Stimulated activated CD4-positive, alpha-beta T cell treated with anti-CD3 and anti-CD28 coated beads, Interleukin-2, amount 100 ng/mL, for 4 hours (primary cell): ENCODE measurements around the gene ASAP2.

Experiments
- DNase-seq: peaks from one replicate; pipeline ENCODE4 v3.0.0-alpha.2; 2020; ENCODE audit warnings: low read depth

Gene ASAP2

GRCh38 chr2:9205963-9206948, at the start of gene ASAP2:
ASAP2 (plus strand) TSS chr2:9206812; CDS start chr2:9207105, 293 bp downstream.
- DNase-seq = no peak

DNA sequence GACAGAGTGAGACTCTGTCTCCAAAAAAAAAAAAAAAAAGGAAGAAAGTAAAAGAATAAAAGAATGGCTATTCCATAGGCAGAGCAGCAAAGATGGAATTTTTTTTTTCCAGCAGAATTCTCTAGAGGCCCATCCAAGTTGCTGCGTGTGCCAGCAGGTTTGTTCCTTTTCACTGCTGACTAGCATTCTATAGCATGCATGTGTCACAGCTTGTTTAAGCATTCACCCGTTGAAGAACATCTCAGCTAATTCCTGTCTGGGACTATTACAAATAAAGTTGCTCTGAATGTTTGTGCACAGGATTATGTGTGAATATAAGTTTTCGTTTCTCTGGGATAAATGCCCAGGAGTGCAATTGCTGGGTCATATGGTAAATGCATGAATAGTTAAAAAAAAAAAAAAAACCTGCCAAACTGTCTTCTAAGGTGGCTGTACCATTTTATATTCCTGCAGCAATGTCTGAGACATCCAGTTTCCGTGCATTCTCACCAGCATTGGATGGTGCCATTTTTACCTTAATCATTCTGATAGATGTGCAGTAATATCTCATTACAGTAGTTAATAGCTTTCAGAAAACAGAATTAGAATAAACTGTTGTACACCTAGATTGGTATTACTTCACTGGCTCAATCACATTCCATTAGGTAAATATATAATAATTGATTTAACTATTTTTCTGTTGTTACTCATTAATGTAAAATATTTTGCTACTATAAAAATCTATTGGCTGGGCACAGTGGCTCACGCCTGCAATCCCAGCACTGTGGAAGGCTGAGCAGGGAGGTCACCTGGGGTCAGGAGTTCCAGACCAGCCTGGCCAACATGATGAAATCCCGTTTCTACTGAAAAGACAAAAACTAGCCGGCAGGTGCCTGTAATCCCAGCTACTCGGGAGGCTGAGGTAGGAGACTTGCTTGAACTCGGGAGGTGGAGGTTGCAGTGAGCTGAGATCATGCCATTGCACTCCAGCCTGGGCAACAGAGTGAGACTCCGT, 47.5 kb upstream of the ASAP2 start:
- DNase-seq = no peak

- no peak for DNase-seq
These were observed 45.9 kb upstream of the ASAP2 start for GRCh38 chr2:9160732-9161131.

DNA sequence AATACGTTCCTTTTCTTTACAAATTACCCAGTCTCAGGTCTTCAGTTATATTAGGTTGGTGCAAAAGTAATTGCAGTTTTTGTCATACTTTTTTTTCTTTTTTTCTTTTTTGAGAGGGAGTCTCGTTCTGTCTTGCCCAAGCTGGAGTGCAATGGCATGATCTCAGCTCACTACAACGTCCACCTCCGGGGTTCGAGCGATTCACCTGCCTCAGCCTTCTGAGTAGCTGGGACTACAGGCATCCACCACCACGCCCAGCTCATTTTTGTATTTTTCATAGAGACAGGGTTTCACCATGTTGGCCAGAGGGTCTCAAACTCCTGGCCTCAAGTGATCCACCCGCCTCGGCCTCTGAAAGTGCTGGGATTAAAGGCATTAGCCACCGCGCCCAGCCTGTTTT, 43.8 kb upstream of the ASAP2 start:
- no peak for DNase-seq

DNA sequence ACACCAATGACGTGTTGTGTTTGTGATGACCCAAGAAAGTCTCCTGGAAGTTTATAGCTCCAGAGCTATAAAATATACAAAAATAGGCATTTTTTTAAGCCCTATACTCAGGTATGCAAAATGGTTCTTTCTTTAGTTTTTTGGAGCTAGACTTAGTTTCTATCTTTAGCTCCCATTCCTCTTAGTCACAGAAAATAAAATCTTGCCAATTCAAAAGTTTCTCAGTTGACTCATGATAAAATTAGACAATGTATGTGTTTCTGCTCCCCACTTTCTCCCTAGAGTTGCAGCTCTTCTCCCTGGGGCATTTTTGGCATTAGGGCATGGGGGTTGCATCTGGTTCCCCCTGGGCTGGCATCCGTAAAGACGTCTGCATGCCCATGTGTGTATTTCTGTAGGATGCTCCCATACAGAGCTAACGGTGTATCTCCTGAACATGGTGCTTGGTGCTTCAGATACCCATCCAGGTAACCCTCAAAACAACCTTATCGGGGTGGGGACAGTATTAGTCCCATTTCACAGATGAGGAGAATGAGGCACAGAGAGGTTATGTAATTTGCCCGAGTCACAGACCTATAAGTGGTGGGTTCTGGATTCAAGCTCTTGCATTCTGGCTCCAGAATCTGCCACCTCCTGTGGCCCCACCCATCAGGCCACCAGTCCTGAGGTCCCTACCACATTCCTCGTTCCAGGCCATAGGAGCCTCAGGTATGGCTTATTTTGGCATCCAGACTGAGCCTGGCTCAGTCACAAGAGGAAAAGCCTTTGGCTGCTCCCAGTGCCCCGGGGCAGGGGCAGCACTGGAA, 43.1 kb upstream of the ASAP2 start:
- no peak for DNase-seq

- DNase-seq = no peak
These were observed 42.5 kb upstream of the ASAP2 start for GRCh38 chr2:9164112-9164608.

GRCh38 chr2:9165625-9166024, 41.0 kb upstream of the ASAP2 start:
- no peak for DNase-seq

- DNase-seq = no peak
These were observed 39.8 kb upstream of the ASAP2 start for GRCh38 chr2:9166579-9167377.

DNA sequence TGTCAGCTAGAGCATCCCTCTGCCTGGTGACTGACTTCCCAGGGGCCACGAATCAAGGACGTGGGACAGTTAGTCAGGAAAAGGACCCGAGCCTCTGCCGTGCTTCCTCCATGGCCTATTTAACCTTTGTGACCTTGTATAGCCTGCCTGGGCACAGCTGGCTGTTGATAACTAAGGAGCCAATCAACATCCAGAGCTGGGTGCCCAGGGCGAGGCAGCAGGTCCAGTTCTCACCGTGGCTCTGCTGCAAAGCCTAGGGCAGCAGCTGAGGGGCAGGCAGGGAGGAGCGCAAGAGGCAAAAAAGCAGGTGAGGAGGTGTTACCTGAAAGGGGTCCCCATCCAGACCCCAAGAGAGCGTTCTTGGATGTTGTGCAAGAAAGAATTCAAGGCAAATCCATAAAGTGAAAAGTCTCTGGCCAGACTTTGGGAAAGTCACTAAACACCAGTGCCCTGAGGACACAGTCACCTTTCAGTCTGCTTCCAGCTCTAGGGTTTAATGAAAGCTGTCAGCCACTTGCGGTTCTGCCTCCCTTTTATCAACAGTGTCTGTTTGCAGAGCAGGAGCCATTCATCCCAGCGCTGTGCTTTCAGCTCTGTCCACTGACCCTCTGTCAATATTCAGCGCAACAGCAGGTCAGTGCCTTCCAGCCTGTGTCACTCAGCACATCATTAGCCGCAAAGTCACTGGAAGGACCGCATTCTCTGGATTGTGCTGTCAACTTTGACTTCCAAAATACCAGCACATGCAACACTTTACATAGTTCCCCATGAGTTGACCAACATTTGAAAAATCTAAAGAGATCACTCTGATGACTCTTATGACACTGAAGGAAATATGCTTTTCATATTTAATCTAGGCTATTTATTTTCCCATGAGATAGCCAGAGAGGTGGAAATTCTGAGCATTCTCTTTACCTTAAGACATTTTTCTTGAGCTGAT, 38.6 kb upstream of the ASAP2 start:
- no peak for DNase-seq

DNA sequence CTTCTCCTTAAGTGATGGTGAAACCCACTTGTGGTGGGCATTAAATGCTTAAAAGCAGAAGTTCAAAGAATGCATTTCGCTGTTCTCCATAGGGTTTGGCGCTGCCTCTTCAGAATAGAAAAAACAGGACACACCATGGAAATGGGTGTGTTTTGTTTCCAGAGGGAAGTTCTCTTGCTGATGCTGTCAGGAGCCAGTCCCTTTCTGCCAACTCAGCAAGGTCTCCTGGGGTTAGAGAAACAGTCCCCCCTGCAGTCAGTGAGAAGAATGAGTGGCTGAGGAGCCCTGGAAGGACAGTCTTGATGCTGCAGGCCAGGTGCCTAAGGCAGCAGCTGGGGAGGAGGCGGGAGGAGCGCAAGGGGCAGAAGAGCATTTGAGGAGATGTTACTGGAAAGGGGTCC, 37.8 kb upstream of the ASAP2 start:
- no peak for DNase-seq

- no peak for DNase-seq
These were observed 37.1 kb upstream of the ASAP2 start for GRCh38 chr2:9169349-9170107.

DNA sequence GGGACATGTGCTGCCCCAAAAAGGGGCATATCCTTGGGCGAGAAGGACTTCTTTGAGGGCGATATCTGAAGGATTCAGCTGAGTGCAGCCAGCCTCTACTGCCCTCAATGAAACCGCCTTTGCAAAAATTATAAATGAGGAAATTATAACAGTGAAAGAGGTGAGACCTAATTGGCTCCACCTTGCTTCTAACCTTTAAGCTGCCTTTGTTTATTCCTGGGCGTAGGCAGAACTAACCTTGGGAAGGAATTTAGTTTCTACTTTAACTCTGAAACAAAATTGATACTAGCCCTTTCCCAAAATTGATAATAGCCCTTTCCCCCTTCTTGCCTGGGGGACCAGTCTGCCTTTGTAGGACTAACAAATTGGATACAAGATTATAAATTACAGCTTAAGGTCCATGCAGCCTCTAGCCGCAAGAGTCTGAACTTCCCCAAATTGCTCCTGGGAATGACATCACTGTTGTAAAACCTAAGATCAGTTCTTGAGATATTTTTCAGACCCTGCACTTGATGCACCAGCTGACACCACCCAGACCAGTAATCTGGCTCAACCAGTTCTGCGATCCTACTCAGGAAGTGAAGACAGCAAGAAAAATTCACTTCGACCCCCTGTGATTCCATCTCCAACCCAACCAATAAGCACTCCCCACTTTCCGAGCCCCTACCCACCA, 36.0 kb upstream of the ASAP2 start:
- no peak for DNase-seq

DNA sequence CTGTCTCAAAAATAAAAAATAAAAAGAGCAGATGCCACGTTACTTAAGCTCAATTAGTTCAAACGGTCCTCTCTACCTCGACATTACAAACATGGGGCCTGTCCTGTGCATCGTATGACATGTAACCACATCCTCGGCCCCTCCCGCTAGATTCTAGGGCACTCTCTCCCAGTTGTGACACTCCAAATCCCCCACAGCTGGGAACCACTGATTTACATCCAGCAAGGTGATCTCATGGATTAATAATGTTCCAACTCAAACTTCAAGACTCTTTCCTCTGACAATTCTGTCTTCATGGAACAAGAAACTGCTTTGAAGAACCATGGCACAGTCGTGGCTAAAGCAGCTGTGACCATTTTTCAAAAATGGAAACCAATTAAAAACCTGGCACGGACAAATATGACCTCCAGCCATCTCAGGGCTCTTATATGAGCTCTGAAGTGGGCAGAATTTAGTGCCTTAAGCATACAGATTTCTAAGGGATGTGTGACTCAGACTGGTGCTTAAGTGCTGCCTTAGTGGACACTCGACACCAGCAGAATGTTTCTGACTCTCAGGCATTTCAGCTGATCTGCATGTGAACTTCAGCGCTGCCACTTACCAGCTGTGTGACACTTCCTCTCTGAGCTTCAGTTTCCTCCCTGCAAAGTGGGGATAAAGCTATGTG, 31.7 kb upstream of the ASAP2 start:
- no peak for DNase-seq

DNA sequence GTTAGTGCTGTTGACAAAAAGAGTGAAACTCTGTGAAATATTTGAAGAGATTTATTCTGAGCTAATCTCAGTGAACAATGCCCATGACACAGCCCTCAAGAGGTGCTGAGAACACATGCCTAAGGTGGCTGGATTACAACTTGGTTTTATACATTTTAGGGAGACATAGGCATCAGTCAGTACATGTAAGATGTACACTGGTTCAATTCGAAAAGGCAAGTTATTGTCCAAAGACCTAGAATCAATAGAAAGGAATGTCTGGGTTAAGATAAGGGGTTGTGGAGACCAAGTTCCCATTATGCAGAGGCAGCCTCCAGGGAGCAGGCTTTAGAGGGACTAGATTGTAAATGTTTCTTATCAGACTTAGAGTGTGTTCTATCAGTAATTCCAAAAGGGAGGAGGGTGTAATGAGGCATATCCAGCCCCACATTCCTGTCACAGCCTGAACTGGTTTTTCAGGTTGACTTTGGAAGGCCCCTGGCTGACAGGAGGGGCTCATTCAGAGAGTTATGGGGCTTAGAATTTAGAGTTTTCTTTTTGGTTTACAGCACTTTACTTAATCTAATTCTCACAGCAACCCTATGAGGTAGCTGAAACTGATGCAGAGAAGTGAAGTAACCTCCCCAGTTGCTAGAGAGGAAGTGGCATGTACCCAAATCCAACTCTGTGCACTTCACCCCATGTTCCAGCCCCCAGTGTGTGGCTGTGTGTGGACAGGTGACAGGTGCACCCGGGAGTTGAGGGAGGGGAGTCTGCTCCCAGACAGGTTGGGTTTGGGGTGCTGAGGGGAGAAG, 28.3 kb upstream of the ASAP2 start:
- DNase-seq = no peak

- no peak for DNase-seq
These were observed 27.6 kb upstream of the ASAP2 start for GRCh38 chr2:9178904-9179571.

DNA sequence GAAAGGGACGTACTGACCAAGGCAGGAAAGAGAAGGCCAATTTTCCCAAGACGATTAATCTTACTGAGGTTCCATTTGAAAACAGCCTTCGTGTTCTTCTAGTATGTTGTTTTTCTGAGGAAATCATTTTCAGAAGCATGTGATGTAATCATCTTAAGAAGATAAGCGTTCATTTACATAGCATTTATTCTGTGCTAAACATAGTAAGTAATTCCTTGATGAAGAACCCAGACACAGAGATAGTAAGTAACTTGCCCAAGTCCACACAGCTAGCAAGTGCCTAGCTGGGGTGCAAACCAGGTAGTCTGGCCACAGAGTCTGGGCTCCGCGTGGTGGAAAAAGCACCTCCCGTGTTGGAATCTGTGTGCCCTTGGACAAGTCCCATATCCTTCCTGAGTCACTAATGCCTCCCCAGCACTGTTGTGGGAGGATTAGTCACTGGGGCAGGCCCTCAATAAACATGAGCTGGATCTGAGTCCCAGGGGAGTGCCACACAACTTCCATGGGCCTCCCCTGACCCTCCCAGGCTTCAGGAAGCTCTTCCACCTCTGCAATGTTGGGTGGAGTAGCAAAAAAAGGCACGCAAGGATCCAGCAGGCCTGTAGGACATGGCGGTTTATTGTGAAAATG, 26.9 kb upstream of the ASAP2 start:
- no peak for DNase-seq
